WI38 (cell line): ENCODE measurements around the gene ZNF222.
A peak's percentile ranks its signal among the peaks of the same experiment; 100 is the strongest.

Experiments
- H3K4me3 ChIP-seq: 2 replicates; pipeline ENCODE4 v1.5.1; 2011; ENCODE audit warnings: low read depth, mild to moderate bottlenecking, control low read depth, low read length
- CTCF ChIP-seq: IDR thresholded peaks from 2 replicates; pipeline ENCODE4 v1.5.1; 2012; ENCODE audit warnings: low read depth, mild to moderate bottlenecking, control low read depth, low read length

ZNF222 gene

GRCh38 chr19:44021221-44021620 is 4.0 kb upstream of the ZNF222 start:
- TF ChIP-seq CTCF, result no peak
- no peak overlapping the region for H3K4me3 ChIP-seq

- H3K4me3 ChIP-seq, result peak overlapping the region; percentile 97
- TF ChIP-seq CTCF, result no peak
These were observed 321 bp upstream of the ZNF222 start for GRCh38 chr19:44024900-44025216.

GRCh38 chr19:44026622-44027021 is 1.4 kb downstream of the ZNF222 start:
- TF ChIP-seq CTCF, result no peak
- no peak overlapping the region for H3K4me3 ChIP-seq

- no peak overlapping the region for H3K4me3 ChIP-seq
- no peak for TF ChIP-seq CTCF
These were observed 6.9 kb downstream of the ZNF222 start for GRCh38 chr19:44032001-44032610.

- no peak for TF ChIP-seq CTCF
- H3K4me3 ChIP-seq, result no peak overlapping the region
These were observed 17.0 kb downstream of the ZNF222 start for GRCh38 chr19:44042147-44042546.

DNA sequence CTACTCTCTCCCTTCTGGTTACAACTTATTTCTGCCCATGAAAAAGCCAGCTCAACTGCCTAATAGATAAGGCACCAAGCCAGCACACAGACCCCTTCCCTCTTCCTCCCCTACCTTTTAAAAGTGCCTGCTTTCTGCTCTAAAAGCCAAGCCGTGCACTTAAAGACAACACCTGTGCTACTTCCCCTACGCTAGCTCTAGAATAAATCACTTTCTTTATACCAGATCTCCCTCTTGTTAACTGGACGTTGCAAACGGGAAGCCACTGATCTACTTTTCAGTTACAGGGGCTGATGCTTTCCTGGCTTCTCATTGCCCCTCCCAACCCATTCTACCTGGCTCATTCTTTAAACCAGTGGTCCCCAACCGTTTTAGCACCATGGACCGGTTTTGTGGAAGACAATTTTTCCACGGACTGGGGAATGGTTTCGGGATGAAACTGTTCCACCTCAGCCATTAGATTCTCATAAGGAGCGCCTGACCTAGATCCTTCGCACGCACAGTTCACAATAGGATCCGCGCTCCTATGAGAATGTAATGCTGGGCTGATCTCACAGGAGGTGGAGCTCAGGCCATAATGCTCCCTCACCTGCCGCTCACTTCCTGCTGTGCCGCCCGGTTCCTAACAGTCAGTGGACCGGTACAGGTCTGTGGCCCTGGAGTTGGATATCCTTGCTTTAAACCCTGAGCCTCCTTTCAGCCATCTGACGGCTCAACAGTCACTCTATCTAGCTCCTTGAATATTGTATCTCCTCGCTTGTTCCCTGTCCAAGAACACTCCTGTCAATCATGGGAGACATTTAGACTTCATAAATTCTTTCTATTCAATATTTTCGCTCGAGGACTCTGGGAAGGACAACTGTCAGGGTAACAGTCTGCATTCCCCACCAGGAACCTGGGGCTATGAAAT is 25.8 kb downstream of the ZNF222 start:
- TF ChIP-seq CTCF, result no peak

More for the DNA sequence above, 25.8 kb downstream of the ZNF222 start:
- H3K4me3 ChIP-seq, result peak overlapping the region; percentile 91
